Upper lobe of left lung (tissue), 6 donors: ENCODE data around the gene PRRC2C. TPM values are rescaled to one million over a fixed set of nuclear protein-coding genes. Genes with fewer than 3 reads are reported as not detected.
"Not testable (repeated sequence)": the region's sequence is repeated elsewhere in the genome, so short reads cannot be mapped to it uniquely, and the experiment has no call there.

ENCODE experiments used
- ATAC-seq, 2 donors: fragments of 200-7000 bp; cut with Tn5 transposase; one replicate each; pipeline ENCODE4 v1.9.1; 2022; ENCODE audit warnings: mild to moderate bottlenecking in 2 of 2, moderate library complexity in 2 of 2; ENCODE audit not compliant: low FRiP score in 2 of 2
- DNase-seq, 2 donors: peaks; one replicate each; pipeline ENCODE4 v3.0.0-alpha.2; 2019 to 2020
- H3K27ac ChIP-seq, 4 donors: fragments of 200-600 bp; sonication (generic); one replicate each; pipeline ENCODE4 v1.5.1; 2016 to 2019
- H3K27me3 ChIP-seq, 4 donors: fragments of 200-600 bp; sonication (generic); one replicate each; pipeline ENCODE4 v1.5.1; 2017 to 2019
- H3K36me3 ChIP-seq, 4 donors: fragments of 200-600 bp; sonication (generic); one replicate each; pipeline ENCODE4 v1.5.1; 2016 to 2019
- H3K4me1 ChIP-seq, 4 donors: fragments of 200-600 bp; sonication (generic); one replicate each; pipeline ENCODE4 v1.5.1; 2018 to 2019
- H3K4me3 ChIP-seq, 4 donors: fragments of 200-600 bp; sonication (generic); one replicate each; pipeline ENCODE4 v1.5.1; 2017 to 2019; ENCODE audit warnings: mild to moderate bottlenecking in 2 of 4, moderate library complexity in 1 of 4
- H3K9me3 ChIP-seq, 4 donors: fragments of 200-600 bp; sonication (generic); one replicate each; pipeline ENCODE4 v1.5.1; 2018 to 2019
- EP300 ChIP-seq, 4 donors: sonication (generic); formaldehyde crosslinking; IDR thresholded peaks; one replicate each; pipeline ENCODE4 v1.5.1; 2017; ENCODE audit warnings: antibody characterized with exemption in 4 of 4, control low read depth in 2 of 4
- POLR2A ChIP-seq, 4 donors: fragments of 450-650 bp; IDR thresholded peaks; one replicate each; pipeline ENCODE4 v1.5.1; 2016 to 2017; ENCODE audit warnings: antibody characterized with exemption in 4 of 4, mild to moderate bottlenecking in 2 of 4
- POLR2AphosphoS5 ChIP-seq, 2 donors: sonication (generic); formaldehyde crosslinking; IDR thresholded peaks; one replicate each; pipeline ENCODE4 v1.5.1; 2017; ENCODE audit warnings: antibody characterized with exemption in 2 of 2
- WGBS, 2 donors: methylation state at CpG; one replicate each; pipeline ENCODE4 v1.1.5; 2017 to 2018; 5-methylcytosine and 5-hydroxymethylcytosine counted together
- total RNA-seq, 6 donors: library from RNA; depleted of rRNA in 4 of 6; stranded (reverse); fragments of >200 nt in 4 of 6; gene quantifications; one replicate each; pipeline versions ENCODE4 v1.1.0 to v1.2.1, GENCODE V29; 2016 to 2021
- TF ChIP-seq, protein P1 (sequence below), 6 experiments: fragments of 450-650 bp in 4 of 6; fragments of 200-600 bp in 2 of 6; sonication (generic) in 2 of 6; IDR thresholded peaks; one replicate each; pipeline ENCODE4 v1.5.1; 2016 to 2019; ENCODE audit warnings: antibody characterized with exemption in 6 of 6
- donor health status: DM: no; HTN: no; CAD: no; lungs with moderate emphysema.
- donor health status: DM: no; HTN: yes; CAD: no; lungs with severe emphysema.

Gene PRRC2C
- total RNA-seq, 6 donors from 2014 or later: 92.8 to 131 (median 112) TPM

DNA sequence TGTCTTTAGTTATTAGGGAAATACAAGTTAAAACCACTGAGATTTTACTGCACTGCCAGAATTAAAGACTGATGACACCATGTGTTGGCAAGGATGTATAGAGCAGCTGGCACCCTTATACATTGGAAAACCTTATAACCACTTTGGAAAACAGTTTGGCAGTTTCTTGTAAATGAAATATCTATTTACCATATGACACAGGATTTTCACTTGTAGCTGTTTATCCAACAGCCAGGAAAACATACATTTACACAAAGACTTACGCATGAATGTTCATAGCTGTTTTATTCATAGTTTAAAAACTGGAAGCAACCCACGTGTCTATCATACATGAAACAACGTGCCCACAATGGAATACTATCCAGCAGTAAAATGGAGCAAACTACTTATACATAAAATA, 45.3 kb downstream of the PRRC2C start:
- WGBS, 2 donors: 92 to 94% methylated on average over 3 of the region's 3 CpGs
- Histone ChIP-seq H3K36me3 (peaks cover 13 to 99% (median 67%) of the 10 kb centered on the region in 4 donors), H3K9me3 (no peaks in the 10 kb centered on the region), H3K27me3 (no peaks in the 10 kb centered on the region), H3K4me1 (no peaks in the 10 kb centered on the region), H3K27ac (no peak overlapping the region), H3K4me3 (no peak overlapping the region)
- no peak for DNase-seq
- TF ChIP-seq POLR2A (IDR thresholded peaks at IDR 0.05) (no peak), EP300 (IDR thresholded peaks at IDR 0.05) (no peak)
- ATAC-seq: no peak

DNA sequence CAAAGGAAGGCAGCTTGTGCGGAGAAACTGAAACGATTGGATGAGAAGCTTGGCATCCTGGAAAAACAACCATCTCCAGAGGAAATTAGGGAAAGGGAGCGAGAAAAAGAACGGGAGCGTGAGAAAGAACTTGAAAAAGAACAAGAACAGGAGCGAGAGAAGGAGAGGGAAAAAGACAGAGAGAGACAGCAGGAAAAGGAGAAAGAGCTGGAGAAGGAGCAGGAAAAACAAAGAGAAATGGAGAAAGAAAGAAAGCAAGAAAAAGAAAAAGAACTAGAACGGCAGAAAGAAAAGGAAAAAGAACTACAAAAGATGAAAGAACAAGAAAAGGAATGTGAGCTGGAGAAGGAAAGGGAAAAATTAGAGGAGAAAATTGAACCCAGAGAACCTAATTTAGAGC, 47.2 kb downstream of the PRRC2C start:
- DNase-seq: no peak
- ATAC-seq: no peak
- Histone ChIP-seq H3K27ac (no peak overlapping the region), H3K36me3 (peaks cover 18 to 100% (median 67%) of the 10 kb centered on the region in 4 donors), H3K4me1 (no peaks in the 10 kb centered on the region), H3K9me3 (no peaks in the 10 kb centered on the region), H3K27me3 (no peaks in the 10 kb centered on the region), H3K4me3 (no peak overlapping the region)
- TF ChIP-seq POLR2A (IDR thresholded peaks at IDR 0.05) (no peak), POLR2AphosphoS5 (IDR thresholded peaks at IDR 0.05) (no peak), EP300 (IDR thresholded peaks at IDR 0.05) (no peak)
- TF ChIP-seq, protein P1, sequence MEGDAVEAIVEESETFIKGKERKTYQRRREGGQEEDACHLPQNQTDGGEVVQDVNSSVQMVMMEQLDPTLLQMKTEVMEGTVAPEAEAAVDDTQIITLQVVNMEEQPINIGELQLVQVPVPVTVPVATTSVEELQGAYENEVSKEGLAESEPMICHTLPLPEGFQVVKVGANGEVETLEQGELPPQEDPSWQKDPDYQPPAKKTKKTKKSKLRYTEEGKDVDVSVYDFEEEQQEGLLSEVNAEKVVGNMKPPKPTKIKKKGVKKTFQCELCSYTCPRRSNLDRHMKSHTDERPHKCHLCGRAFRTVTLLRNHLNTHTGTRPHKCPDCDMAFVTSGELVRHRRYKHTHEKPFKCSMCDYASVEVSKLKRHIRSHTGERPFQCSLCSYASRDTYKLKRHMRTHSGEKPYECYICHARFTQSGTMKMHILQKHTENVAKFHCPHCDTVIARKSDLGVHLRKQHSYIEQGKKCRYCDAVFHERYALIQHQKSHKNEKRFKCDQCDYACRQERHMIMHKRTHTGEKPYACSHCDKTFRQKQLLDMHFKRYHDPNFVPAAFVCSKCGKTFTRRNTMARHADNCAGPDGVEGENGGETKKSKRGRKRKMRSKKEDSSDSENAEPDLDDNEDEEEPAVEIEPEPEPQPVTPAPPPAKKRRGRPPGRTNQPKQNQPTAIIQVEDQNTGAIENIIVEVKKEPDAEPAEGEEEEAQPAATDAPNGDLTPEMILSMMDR (IDR thresholded peaks at IDR 0.05): no peak
- WGBS, 2 donors: 92% methylated on average over 7 of the region's 7 CpGs

DNA sequence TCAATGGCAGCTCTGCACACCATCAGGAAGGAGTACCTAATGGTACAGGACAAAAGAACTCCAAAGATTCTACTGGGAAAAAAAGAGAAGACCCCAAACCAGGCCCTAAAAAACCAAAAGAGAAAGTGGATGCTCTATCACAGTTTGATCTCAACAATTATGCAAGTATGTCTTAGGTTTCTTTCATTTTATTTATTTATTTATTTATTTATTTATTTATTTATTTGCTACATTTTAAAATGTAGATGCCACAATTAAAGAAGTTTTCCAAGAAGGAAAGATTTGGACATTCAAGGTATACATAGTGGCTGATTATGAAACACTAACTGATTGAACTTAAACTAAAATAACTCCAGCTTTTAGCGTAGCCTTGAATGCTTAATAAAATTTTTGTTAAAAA, 60.2 kb downstream of the PRRC2C start:
- H3K9me3 ChIP-seq: no peaks in the 10 kb centered on the region
- H3K27me3 ChIP-seq: no peaks in the 10 kb centered on the region
- no peak for TF ChIP-seq POLR2AphosphoS5 (IDR thresholded peaks at IDR 0.05)
- TF ChIP-seq POLR2A (IDR thresholded peaks at IDR 0.05): no peak
- TF ChIP-seq, protein P1 (IDR thresholded peaks at IDR 0.05): no peak
- TF ChIP-seq EP300 (IDR thresholded peaks at IDR 0.05): no peak
- H3K4me1 ChIP-seq: no peaks in the 10 kb centered on the region
- ATAC-seq (no peak), DNase-seq (no peak)
- H3K27ac ChIP-seq: no peak overlapping the region
- peaks cover 25 to 93% (median 66%) of the 10 kb centered on the region in 4 donors for H3K36me3 ChIP-seq
- 100% methylated on average over 1 of the region's 1 CpG for WGBS, 2 donors
- H3K4me3 ChIP-seq: no peak overlapping the region

DNA sequence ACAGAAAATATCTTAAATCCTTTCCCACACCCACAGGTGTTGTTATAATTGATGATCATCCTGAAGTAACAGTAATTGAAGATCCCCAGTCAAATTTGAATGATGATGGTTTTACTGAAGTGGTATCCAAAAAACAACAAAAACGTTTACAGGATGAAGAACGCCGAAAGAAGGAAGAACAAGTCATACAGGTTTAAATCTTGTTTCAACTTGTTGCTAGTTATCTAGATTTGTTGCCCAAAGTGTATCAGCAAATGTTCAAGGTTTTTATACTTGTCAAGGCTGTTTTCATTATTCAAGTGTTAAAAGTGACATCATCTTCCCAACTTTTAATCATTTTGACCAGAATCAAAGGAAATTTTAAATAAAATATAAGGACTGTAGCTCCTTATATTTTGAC, 64.7 kb downstream of the PRRC2C start:
- TF ChIP-seq EP300 (IDR thresholded peaks at IDR 0.05): no peak
- no peak for TF ChIP-seq POLR2AphosphoS5 (IDR thresholded peaks at IDR 0.05)
- TF ChIP-seq, protein P1 (IDR thresholded peaks at IDR 0.05): no peak
- no peak for TF ChIP-seq POLR2A (IDR thresholded peaks at IDR 0.05)
- Histone ChIP-seq H3K27me3 (no peaks in the 10 kb centered on the region), H3K4me3 (no peak overlapping the region), H3K4me1 (no peaks in the 10 kb centered on the region), H3K9me3 (no peaks in the 10 kb centered on the region), H3K27ac (no peak overlapping the region), H3K36me3 (peaks cover 13 to 80% (median 38%) of the 10 kb centered on the region in 4 donors)
- DNase-seq (no peak), ATAC-seq (no peak)
- WGBS, 2 donors: 77 to 90% methylated on average over 3 of the region's 3 CpGs

DNA sequence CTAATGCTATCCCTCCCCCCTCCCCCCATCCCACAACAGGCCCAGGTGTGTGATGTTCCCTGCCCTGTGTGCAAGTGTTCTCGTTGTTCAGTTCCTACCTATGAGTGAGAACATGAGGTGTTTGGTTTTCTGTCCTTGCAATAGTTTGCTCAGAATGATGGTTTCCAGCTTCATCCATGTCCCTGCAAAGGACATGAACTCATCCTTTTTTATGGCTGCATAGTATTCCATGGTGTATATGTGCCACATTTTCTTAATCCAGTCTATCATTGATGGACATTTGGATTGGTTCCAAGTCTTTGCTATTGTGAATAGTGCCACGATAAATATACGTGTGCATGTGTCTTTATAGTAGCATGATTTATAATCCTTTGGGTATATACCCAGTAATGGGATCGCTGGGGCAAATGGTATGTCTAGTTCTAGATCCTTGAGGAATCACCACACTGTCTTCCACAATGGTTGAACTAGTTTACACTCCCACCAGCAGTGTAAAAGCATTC, 65.3 kb downstream of the PRRC2C start:
- H3K27me3 ChIP-seq, H3K27ac ChIP-seq, H3K4me3 ChIP-seq, H3K9me3 ChIP-seq, H3K4me1 ChIP-seq, ATAC-seq, DNase-seq: not testable (repeated sequence)
- peaks cover 16 to 80% (median 41%) of the 10 kb centered on the region in 4 donors for H3K36me3 ChIP-seq
- WGBS, 2 donors: 100% methylated on average over 4 of the region's 4 CpGs

DNA sequence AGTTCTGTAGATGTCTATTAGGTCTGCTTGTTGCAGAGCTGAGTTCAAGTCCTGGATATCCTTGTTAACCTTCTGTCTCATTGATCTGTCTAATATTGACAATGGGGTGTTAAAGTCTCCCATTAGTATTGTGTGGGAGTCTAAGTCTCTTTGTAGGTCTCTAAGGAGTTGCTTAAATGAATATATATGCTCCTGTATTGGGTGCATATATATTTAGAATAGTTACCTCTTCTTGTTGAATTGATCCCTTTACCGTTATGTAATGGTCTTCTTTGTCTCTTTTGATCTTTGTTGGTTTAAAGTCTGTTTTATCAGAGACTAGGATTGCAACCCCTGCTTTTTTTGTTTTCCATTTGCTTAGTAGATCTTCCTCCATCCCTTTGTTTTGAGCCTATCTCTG, 68.6 kb downstream of the PRRC2C start:
- not testable (repeated sequence) for H3K27me3 ChIP-seq, H3K4me3 ChIP-seq, ATAC-seq, H3K9me3 ChIP-seq, H3K27ac ChIP-seq, DNase-seq, H3K4me1 ChIP-seq
- H3K36me3 ChIP-seq: peaks cover 36 to 81% (median 53%) of the 10 kb centered on the region in 4 donors
- 100% methylated on average over 1 of the region's 1 CpG for WGBS, 2 donors
